PC-9 (cell line): Measurements from ENCODE around the gene MYMK. TPM values are rescaled to one million over a fixed set of nuclear protein-coding genes. Genes with fewer than 3 reads are reported as not detected.
A peak's percentile ranks its signal among the peaks of the same experiment; 100 is the strongest.

ENCODE experiments used
- BruUV-seq: library from RNA; stranded (reverse); fragments of 400-500 nt; replicated peaks from 2 replicates; lab custom pipeline; 2021; lab: Mats Ljungman, UMichigan
- CTCF ChIA-PET: fragments of 300-600 bp; sonication (Branson Sonifier 250); formaldehyde crosslinking; loops from one replicate; lab custom pipeline; 2022; ENCODE audit warnings: antibody characterized with exemption; lab: Charles Lee
- POLR2A ChIA-PET: fragments of 300-600 bp; sonication (Branson Sonifier 250); formaldehyde crosslinking; loops from one replicate; lab custom pipeline; 2022; ENCODE audit warnings: antibody characterized with exemption; ENCODE audit not compliant: unreplicated experiment; lab: Charles Lee
- DNase-seq, 2 experiments: peaks; one replicate each; pipeline versions ENCODE4 v3.0.0 to v3.0.0-alpha.2; 2015 to 2022; ENCODE audit warnings: mixed read lengths in 1 of 2
- H2AFZ ChIP-seq: fragments of 200-600 bp; sonication (generic); 2 replicates; pipeline ENCODE4 v1.8.1; 2017; ENCODE audit warnings: antibody characterized with exemption
- H3F3A ChIP-seq: fragments of 200-600 bp; sonication (generic); 2 replicates; pipeline ENCODE4 v1.8.1; 2017; ENCODE audit warnings: antibody characterized with exemption, mild to moderate bottlenecking, low read depth; ENCODE audit not compliant: insufficient read depth
- H3K27ac ChIP-seq: fragments of 200-600 bp; sonication (generic); 2 replicates; pipeline ENCODE4 v1.6.1; 2016; ENCODE audit warnings: mixed run types
- H3K27me3 ChIP-seq: fragments of 200-600 bp; sonication (generic); 2 replicates; pipeline ENCODE4 v1.6.1; 2016; ENCODE audit warnings: low read depth, mixed run types; ENCODE audit not compliant: insufficient read depth
- H3K36me3 ChIP-seq: fragments of 200-600 bp; sonication (generic); 2 replicates; pipeline ENCODE4 v1.6.1; 2016; ENCODE audit warnings: low read depth, mixed run types
- H3K4me1 ChIP-seq: fragments of 200-600 bp; sonication (generic); replicated peaks from 2 replicates; pipeline ENCODE4 v1.6.1; 2016; ENCODE audit warnings: mixed run types; ENCODE audit not compliant: insufficient read depth
- H3K4me2 ChIP-seq: fragments of 200-600 bp; sonication (generic); 2 replicates; pipeline ENCODE4 v1.6.1; 2017; ENCODE audit warnings: mixed run types
- H3K4me3 ChIP-seq: fragments of 200-600 bp; sonication (generic); 2 replicates; pipeline ENCODE4 v1.6.1; 2016; ENCODE audit warnings: mixed run types
- H3K79me2 ChIP-seq: fragments of 200-600 bp; sonication (generic); 2 replicates; pipeline ENCODE4 v1.6.1; 2017; ENCODE audit warnings: low read depth, mixed run types
- H3K9me2 ChIP-seq: fragments of 200-600 bp; sonication (generic); 2 replicates; pipeline ENCODE4 v1.8.1; 2017; ENCODE audit warnings: mild to moderate bottlenecking; ENCODE audit not compliant: insufficient read depth
- H3K9me3 ChIP-seq: fragments of 200-600 bp; sonication (generic); 2 replicates; pipeline ENCODE4 v1.8.1; 2016; ENCODE audit warnings: low read depth; ENCODE audit not compliant: insufficient read depth
- H4K20me1 ChIP-seq: fragments of 200-600 bp; sonication (generic); 2 replicates; pipeline ENCODE4 v1.8.1; 2017; ENCODE audit not compliant: insufficient read depth
- CTCF ChIP-seq: fragments of 200-600 bp; sonication (generic); conservative IDR thresholded peaks from 2 replicates; pipeline ENCODE4 v1.6.1; 2017; ENCODE audit warnings: mixed run types, antibody characterized with exemption, mild to moderate bottlenecking, moderate library complexity
- EZH2 ChIP-seq: fragments of 200-600 bp; sonication (generic); IDR thresholded peaks from 2 replicates; pipeline ENCODE4 v1.8.0; 2017; ENCODE audit warnings: antibody characterized with exemption, low read depth
- intact Hi-C: fragments of 100-400 bp; cut with micrococcal nuclease; formaldehyde crosslinking; loops from one replicate; pipeline ENCODE4 v1.10.0; 2022; ENCODE audit not compliant: unreplicated experiment
- total RNA-seq: library from RNA; stranded (reverse); gene quantifications from 2 replicates; pipeline ENCODE4 v1.2.3, GENCODE V29; 2021

Gene MYMK
- total RNA-seq, 1 experiment from 2014 or later, result not detected

- Histone ChIP-seq H4K20me1 (no peaks in the 10 kb centered on the region), H3K4me1 (peaks cover 27% of the 10 kb centered on the region), H3K36me3 (no peaks in the 10 kb centered on the region), H3K27ac (no peak overlapping the region), H3K4me2 (peak overlapping the region; percentile 78; the same call in 1 of the 2 replicates), H2AFZ (no peak overlapping the region), H3K79me2 (no peaks in the 10 kb centered on the region), H3K4me3 (no peak overlapping the region), H3F3A (peaks cover 8% of the 10 kb centered on the region; the same call in 1 of the 2 replicates), H3K9me2 (no peaks in the 10 kb centered on the region), H3K9me3 (no peaks in the 10 kb centered on the region), H3K27me3 (no peaks in the 10 kb centered on the region)
- CTCF ChIA-PET, result interaction anchor here (1.6 kb wide), 1 partner anchor 333 kb away, joined by 3 read pairs; no protein-coding TSS in a partner anchor
- BruUV-seq, result no TSS peak
- POLR2A ChIA-PET, result no interaction called here
- DNase-seq, result no peak
- intact Hi-C loops, result no loop called here
- TF ChIP-seq EZH2 (no peak), CTCF (no peak)
These were observed 47.3 kb downstream of the MYMK start for GRCh38 chr9:133477461-133477860.

- Histone ChIP-seq H2AFZ (no peak overlapping the region), H3K27me3 (no peaks in the 10 kb centered on the region), H3K9me3 (no peaks in the 10 kb centered on the region), H3K9me2 (no peaks in the 10 kb centered on the region), H3K4me2 (no peak overlapping the region; the same call in 1 of the 2 replicates), H3K36me3 (no peaks in the 10 kb centered on the region), H3F3A (peaks cover 4% of the 10 kb centered on the region; the same call in 1 of the 2 replicates), H3K79me2 (no peaks in the 10 kb centered on the region), H3K27ac (no peak overlapping the region), H3K4me3 (no peak overlapping the region), H4K20me1 (no peaks in the 10 kb centered on the region), H3K4me1 (peaks cover 21% of the 10 kb centered on the region)
- ChIA-PET POLR2A (no interaction called here), CTCF (no interaction called here)
- no TSS peak for BruUV-seq
- TF ChIP-seq EZH2 (no peak), CTCF (no peak)
- intact Hi-C loops, result no loop called here
- DNase-seq, result no peak
These were observed 47.8 kb downstream of the MYMK start for GRCh38 chr9:133476941-133477340.

- H3F3A ChIP-seq, result no peaks in the 10 kb centered on the region; the same call in 1 of the 2 replicates
- no peaks in the 10 kb centered on the region for H3K9me2 ChIP-seq
- ChIA-PET POLR2A (no interaction called here), CTCF (no interaction called here)
- no peaks in the 10 kb centered on the region for H3K27me3 ChIP-seq
- no peak overlapping the region for H2AFZ ChIP-seq
- intact Hi-C loops, result no loop called here
- H3K36me3 ChIP-seq, result no peaks in the 10 kb centered on the region
- H3K4me1 ChIP-seq, result peaks cover 17% of the 10 kb centered on the region
- H3K79me2 ChIP-seq, result no peaks in the 10 kb centered on the region
- no peak overlapping the region for H3K4me2 ChIP-seq
- DNase-seq, result no peak
- H3K4me3 ChIP-seq, result no peak overlapping the region
- no TSS peak for BruUV-seq
- TF ChIP-seq EZH2, result no peak
- TF ChIP-seq CTCF, result no peak
- no peaks in the 10 kb centered on the region for H4K20me1 ChIP-seq
- H3K9me3 ChIP-seq, result no peaks in the 10 kb centered on the region
- H3K27ac ChIP-seq, result no peak overlapping the region
These were observed 48.5 kb downstream of the MYMK start for GRCh38 chr9:133476036-133476931.
